Fibroblast of villous mesenchyme (primary cell): ENCODE results near the gene CHN1. TPM values are rescaled to one million over a fixed set of nuclear protein-coding genes. Genes with fewer than 3 reads are reported as not detected.

Experiments used
- DNase-seq: peaks from one replicate; pipeline ENCODE4 v3.0.0-alpha.2; 2010; ENCODE audit warnings: low read depth
- H3K4me3 ChIP-seq: 2 replicates; pipeline ENCODE4 v1.5.1; 2011; ENCODE audit warnings: low read depth, mild to moderate bottlenecking, low read length
- total RNA-seq: library from RNA; depleted of rRNA; stranded (reverse); fragments of >200 nt; gene quantifications from 2 replicates; pipeline ENCODE4 v1.2.3, GENCODE V29; 2012
- TF ChIP-seq, protein P1 (sequence below): IDR thresholded peaks from 2 replicates; pipeline ENCODE4 v1.5.1; 2012; ENCODE audit warnings: low read depth, mild to moderate bottlenecking, low read length; ENCODE audit not compliant: insufficient read depth

The CHN1 gene, protein sequence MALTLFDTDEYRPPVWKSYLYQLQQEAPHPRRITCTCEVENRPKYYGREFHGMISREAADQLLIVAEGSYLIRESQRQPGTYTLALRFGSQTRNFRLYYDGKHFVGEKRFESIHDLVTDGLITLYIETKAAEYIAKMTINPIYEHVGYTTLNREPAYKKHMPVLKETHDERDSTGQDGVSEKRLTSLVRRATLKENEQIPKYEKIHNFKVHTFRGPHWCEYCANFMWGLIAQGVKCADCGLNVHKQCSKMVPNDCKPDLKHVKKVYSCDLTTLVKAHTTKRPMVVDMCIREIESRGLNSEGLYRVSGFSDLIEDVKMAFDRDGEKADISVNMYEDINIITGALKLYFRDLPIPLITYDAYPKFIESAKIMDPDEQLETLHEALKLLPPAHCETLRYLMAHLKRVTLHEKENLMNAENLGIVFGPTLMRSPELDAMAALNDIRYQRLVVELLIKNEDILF
- 45.3 and 64.1 TPM in 2 replicates for total RNA-seq

DNA sequence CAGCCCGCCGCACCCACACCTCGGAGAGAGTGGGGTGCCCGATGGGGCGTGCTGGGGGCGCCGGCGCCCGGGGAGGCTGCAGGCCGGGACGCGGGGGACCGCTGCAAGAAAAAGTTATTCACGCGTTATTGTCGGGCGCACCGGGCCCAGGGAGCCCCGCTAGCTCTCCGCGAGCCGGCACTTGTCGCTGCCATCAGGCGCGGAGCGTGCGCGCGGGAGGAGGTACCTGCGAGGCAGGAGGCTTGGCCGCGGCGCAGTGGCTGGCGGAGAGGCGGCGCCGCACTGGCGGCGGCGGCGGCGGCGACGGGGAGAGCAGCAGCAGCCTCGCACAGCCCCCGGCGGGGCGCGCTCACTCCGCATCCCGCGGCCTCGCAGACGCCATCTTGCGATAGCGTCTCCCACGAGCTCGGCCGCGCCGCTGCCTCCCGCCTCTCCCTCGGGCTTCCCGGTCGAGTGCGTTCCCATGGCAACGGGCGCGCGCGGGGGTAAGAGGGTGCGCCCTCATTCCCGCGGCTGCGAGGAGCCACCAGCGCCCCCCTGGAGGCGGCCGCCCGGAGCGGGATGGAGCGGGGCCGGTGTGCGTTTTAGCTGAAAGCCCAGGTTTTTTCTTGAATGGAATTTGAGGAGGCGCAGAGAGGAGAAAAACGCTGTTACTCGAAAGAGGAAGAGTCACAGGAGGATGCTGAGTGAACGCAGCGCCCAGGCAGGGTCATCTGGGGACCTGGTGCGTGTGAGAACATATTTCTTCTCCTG is at the start of gene CHN1:
TSS of gene CHN1 (minus strand) at position 402 of the 753 bp plus-strand sequence. CDS start 469 bp downstream, outside the sequence.
- peak within 1 kb of the TSS; percentile 71 for H3K4me3 ChIP-seq
- peak; percentile 78 for DNase-seq
- TF ChIP-seq, protein P1, sequence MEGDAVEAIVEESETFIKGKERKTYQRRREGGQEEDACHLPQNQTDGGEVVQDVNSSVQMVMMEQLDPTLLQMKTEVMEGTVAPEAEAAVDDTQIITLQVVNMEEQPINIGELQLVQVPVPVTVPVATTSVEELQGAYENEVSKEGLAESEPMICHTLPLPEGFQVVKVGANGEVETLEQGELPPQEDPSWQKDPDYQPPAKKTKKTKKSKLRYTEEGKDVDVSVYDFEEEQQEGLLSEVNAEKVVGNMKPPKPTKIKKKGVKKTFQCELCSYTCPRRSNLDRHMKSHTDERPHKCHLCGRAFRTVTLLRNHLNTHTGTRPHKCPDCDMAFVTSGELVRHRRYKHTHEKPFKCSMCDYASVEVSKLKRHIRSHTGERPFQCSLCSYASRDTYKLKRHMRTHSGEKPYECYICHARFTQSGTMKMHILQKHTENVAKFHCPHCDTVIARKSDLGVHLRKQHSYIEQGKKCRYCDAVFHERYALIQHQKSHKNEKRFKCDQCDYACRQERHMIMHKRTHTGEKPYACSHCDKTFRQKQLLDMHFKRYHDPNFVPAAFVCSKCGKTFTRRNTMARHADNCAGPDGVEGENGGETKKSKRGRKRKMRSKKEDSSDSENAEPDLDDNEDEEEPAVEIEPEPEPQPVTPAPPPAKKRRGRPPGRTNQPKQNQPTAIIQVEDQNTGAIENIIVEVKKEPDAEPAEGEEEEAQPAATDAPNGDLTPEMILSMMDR: no peak

DNA sequence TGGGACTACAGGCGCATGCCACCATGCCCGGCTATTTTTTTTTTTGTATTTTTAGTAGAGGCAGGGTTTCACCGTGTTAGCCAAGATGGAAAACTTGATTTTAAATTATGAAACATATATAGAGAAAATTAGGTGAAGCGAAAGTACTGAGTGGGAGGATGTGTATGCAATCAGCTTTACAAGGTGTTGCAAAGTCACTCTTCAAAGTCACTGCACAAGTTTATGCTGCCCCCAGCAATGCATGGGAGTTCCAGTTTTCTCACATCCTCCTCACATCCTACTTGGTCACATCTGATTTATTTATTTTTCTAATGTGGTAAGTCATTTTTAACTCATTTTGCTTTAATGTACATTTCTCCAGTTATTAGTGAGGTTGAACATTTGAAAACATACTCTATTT is 49.2 kb upstream of the CHN1 start:
- no peak overlapping the region for H3K4me3 ChIP-seq
- DNase-seq: no peak
- TF ChIP-seq, protein P1: no peak

DNA sequence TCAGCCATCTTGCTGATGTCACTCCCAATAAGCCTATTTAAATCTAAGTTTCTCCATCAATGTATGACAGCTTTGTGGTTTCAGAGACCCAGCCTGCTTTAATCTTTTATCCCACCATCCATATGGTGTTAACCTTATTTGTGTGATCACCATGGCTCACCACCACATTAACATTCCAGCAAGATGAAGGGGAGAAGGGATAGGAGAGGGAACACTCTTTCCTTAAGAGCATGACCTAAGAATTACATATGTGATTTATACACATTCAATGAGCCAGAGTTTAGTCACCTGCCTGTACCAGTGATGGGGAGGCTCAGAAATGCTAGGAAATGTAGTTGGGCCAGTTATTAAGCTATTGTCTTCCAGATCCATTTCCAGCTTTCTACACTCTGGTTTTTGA is 44.5 kb upstream of the CHN1 start:
- H3K4me3 ChIP-seq: no peak overlapping the region
- DNase-seq: no peak
- TF ChIP-seq, protein P1: no peak

DNA sequence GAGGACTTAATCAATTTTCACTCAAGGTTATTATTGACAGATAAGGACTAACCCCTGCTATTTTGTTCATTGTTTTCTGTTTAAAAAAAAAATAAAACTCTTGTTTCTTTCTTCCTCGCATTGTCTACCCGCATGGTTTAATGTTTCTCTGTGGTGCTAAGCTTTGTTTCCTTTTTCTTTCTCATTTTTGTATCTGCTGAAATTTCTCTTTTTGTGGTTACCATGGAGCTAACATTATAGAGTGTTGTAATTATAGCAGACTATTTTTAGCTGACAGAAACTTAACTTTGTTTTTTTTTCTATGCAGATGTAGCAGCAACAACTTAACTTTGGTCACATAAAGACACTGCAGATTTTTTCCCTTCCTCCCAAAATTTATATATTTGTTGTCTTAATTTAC is 43.1 kb upstream of the CHN1 start:
- no peak for DNase-seq
- TF ChIP-seq, protein P1: no peak
- no peak overlapping the region for H3K4me3 ChIP-seq

DNA sequence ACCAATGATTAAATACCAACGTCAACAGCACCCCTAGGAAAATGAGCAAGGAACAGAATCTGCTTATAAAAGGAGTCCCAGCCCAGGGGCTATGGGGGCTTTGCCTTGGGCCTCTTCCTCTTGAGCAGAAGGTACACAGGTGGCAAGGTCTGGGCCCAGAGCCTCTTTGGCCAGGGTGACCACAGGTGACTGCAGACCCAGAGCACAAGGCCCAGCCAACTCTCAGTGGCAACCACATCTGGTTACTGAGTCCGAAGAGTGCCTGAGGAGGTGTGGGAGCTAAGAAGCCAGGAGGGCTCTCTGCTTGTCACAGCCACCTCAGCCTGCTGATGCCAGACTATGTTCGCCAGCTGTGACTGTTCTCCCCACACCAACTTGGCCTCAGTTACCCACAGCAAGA is 34.3 kb upstream of the CHN1 start:
- TF ChIP-seq, protein P1: no peak
- no peak overlapping the region for H3K4me3 ChIP-seq
- no peak for DNase-seq

DNA sequence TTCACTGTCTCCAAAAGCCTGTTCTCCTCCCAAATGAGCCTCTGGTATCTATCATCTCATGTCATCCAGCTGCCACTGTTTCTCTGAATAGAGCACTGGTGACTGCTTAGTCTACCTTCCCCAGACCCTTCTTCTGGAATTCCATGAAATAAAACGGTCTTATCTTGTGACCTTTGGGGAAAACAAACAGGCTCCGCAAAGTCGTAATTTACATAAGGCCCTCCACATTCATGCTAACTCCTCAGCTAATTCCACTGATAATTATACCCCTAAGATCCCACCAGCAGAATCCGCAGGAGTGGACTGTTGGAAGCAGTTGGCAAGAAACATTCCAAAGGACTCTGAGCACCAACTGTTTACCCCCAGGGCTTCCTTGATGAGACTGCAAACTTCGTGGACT is 33.9 kb upstream of the CHN1 start:
- DNase-seq: no peak
- TF ChIP-seq, protein P1: no peak
- no peak overlapping the region for H3K4me3 ChIP-seq
